Chondrocyte (in vitro differentiated cells): Measurements from ENCODE around the gene NDRG2. TPM values are rescaled to one million over a fixed set of nuclear protein-coding genes. Genes with fewer than 3 reads are reported as not detected.

Experiments
- DNase-seq: peaks from one replicate; pipeline ENCODE4 v3.0.0; 2021; ENCODE audit warnings: mixed read lengths, low spot score
- H3K27ac Mint-ChIP-seq: one replicate; pipeline ENCODE4 v1.8.0; 2021; ENCODE audit warnings: mild to moderate bottlenecking, moderate library complexity, mixed read lengths; ENCODE audit not compliant: unreplicated experiment
- H3K27me3 Mint-ChIP-seq: 2 replicates; pipeline ENCODE4 v1.8.0; 2021; ENCODE audit warnings: low read depth, mixed read lengths
- H3K36me3 Mint-ChIP-seq: 2 replicates; pipeline ENCODE4 v1.8.0; 2021; ENCODE audit warnings: low read depth, mixed read lengths
- H3K4me1 Mint-ChIP-seq: 2 replicates; pipeline ENCODE4 v1.8.0; 2021; ENCODE audit warnings: low read depth, mild to moderate bottlenecking, mixed read lengths
- H3K4me3 Mint-ChIP-seq: one replicate; pipeline ENCODE4 v1.8.0; 2021; ENCODE audit warnings: mild to moderate bottlenecking, moderate library complexity, mixed read lengths; ENCODE audit not compliant: unreplicated experiment
- H3K9me3 Mint-ChIP-seq: 2 replicates; pipeline ENCODE4 v1.8.0; 2021; ENCODE audit warnings: low read depth, mixed read lengths
- total RNA-seq: library from RNA; stranded (reverse); gene quantifications from 3 replicates; pipeline ENCODE4 v1.2.1, GENCODE V29; 2021
- TF ChIP-seq, protein P1 (sequence below): fragments of 200-600 bp; sonication (generic); IDR thresholded peaks from 2 replicates; pipeline ENCODE4 v1.5.0; 2021; ENCODE audit warnings: antibody characterized with exemption, mild to moderate bottlenecking, moderate library complexity

The NDRG2 gene
- total RNA-seq, 1 donor from 2014 or later = 6.3 TPM

- Mint-ChIP-seq H3K36me3 (no peaks in the 10 kb centered on the region), H3K9me3 (no peaks in the 10 kb centered on the region), H3K4me1 (peaks cover 5% of the 10 kb centered on the region), H3K4me3 (no peak within 1 kb of the TSS), H3K27me3 (peaks cover 10% of the 10 kb centered on the region), H3K27ac (no peak within 1 kb of the TSS)
- DNase-seq = no peak
- TF ChIP-seq, protein P1, sequence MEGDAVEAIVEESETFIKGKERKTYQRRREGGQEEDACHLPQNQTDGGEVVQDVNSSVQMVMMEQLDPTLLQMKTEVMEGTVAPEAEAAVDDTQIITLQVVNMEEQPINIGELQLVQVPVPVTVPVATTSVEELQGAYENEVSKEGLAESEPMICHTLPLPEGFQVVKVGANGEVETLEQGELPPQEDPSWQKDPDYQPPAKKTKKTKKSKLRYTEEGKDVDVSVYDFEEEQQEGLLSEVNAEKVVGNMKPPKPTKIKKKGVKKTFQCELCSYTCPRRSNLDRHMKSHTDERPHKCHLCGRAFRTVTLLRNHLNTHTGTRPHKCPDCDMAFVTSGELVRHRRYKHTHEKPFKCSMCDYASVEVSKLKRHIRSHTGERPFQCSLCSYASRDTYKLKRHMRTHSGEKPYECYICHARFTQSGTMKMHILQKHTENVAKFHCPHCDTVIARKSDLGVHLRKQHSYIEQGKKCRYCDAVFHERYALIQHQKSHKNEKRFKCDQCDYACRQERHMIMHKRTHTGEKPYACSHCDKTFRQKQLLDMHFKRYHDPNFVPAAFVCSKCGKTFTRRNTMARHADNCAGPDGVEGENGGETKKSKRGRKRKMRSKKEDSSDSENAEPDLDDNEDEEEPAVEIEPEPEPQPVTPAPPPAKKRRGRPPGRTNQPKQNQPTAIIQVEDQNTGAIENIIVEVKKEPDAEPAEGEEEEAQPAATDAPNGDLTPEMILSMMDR = no peak
Measured at GRCh38 chr14:21029917-21030316, 5.1 kb upstream of the NDRG2 start, which contains the start of gene TPPP2. TSS of gene TPPP2 (plus strand) at chr14:21030217. CDS start at chr14:21030582, 365 bp downstream.

- no peak overlapping the region for H3K4me3 Mint-ChIP-seq
- TF ChIP-seq, protein P1 = no peak
- DNase-seq = no peak
Measured at GRCh38 chr14:21026988-21027315, 2.1 kb upstream of the NDRG2 start.

GRCh38 chr14:21026274-21026987 is 1.6 kb upstream of the NDRG2 start:
- Mint-ChIP-seq H3K9me3 (no peaks in the 10 kb centered on the region), H3K36me3 (no peaks in the 10 kb centered on the region), H3K27me3 (peaks cover 12% of the 10 kb centered on the region), H3K27ac (no peak overlapping the region), H3K4me3 (no peak overlapping the region), H3K4me1 (peaks cover 10% of the 10 kb centered on the region)
- TF ChIP-seq, protein P1 = no peak
- no peak for DNase-seq

More at GRCh38 chr14:21026988-21027315, 2.1 kb upstream of the NDRG2 start:
- H3K4me1 Mint-ChIP-seq = peaks cover 10% of the 10 kb centered on the region
- no peaks in the 10 kb centered on the region for H3K36me3 Mint-ChIP-seq
- peaks cover 17% of the 10 kb centered on the region for H3K27me3 Mint-ChIP-seq
- H3K9me3 Mint-ChIP-seq = no peaks in the 10 kb centered on the region
- H3K27ac Mint-ChIP-seq = no peak overlapping the region

DNA sequence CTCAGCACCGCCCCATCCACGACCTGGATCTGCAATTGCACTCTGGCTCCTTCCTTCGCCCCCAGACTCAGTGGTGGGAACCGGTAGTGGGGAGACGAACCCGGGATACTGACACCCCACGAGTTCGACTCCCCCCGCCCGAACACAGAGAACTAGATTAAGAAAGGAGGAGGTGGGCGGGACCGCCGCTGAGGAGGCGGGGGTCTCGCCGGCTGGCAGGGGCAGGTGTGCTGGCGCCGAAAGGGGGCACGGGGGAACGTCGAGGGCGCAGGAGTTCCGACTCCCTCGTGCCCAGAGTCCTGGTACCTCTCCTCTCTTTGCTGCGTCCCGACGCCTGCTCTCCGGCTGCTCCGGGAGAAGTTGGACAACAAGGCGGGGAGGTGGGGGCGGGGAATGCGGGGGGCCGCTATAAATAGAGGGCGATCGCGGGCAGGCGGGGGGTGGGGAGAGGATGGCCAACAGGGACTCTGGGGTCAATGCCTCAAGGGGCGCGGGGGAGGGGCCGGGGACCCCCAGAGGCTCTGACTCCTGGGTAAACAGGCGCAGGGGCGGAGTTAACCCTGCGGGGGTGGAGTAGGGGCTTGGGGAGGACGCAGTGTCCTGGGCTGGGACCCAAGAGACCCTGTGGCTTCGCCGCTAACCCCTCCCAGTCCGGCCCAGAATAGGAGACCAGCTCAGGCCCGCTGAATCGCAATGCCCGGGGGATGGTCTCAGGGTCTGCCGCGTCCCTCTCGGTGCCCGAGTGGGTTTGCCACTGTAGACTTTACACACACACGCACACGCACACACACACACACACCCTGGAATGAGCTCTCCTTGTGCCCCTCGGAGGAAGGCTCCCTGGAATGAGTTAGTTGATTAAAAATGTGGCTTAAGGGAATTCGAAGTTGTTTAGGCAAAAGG is 761 bp upstream of the NDRG2 start:
- H3K36me3 Mint-ChIP-seq = no peaks in the 10 kb centered on the region
- DNase-seq = no peak
- TF ChIP-seq, protein P1 = no peak
- no peaks in the 10 kb centered on the region for H3K9me3 Mint-ChIP-seq
- no peak overlapping the region for H3K27ac Mint-ChIP-seq
- peak overlapping the region; percentile 80 for H3K4me3 Mint-ChIP-seq
- H3K27me3 Mint-ChIP-seq = peaks cover 12% of the 10 kb centered on the region
- peaks cover 10% of the 10 kb centered on the region for H3K4me1 Mint-ChIP-seq

DNA sequence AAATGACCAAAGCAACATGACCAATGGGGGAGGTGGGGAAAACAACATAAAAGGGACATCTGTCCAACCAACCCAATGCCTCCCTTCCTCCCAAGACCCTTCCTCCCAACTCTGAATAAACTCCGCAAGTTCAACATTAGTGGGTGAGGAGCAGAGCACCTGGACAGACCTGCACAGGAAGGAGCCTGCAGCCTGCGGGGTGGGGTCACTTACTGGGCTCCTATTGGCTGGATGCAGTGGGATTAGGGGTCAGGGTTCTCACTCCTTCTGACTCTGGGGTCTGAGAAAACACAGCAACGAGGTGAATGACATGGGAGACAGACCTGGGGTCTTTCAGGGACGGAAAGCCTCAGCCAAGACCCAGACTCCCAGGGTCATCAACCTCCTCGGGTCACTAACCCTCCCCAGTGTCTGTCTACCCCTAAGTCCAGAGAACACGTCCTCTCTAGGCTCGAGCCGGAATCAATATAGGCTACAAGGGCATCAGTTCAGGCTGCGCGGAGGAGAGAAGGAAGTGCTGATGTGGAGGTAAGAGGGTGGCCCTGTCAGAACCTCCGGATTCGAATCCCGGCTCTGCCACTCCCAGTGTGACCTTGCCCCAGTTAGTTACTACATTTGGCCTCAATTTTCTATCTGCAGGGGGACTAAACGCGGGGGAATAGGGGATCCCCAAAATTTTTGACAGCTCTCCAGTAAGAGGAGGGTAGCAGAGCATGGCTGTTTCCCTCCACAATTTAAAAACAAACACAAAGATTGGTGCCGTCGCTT is 860 bp downstream of the NDRG2 start:
- DNase-seq = no peak
- TF ChIP-seq, protein P1 = no peak
- Mint-ChIP-seq H3K27me3 (peaks cover 10% of the 10 kb centered on the region), H3K36me3 (no peaks in the 10 kb centered on the region), H3K27ac (no peak overlapping the region), H3K9me3 (no peaks in the 10 kb centered on the region), H3K4me1 (peaks cover 10% of the 10 kb centered on the region), H3K4me3 (peak overlapping the region; percentile 66)
